Activated effector memory CD4-positive, alpha-beta T cell treated with anti-CD3 and anti-CD28 coated beads, Interleukin-2, amount 50 U/mL, for 16 hours (primary cell): Measurements from ENCODE around the gene MIEN1.
"Not testable (repeated sequence)": the region's sequence is repeated elsewhere in the genome, so short reads cannot be mapped to it uniquely, and the experiment has no call there.

ENCODE experiments used
- DNase-seq: peaks from one replicate; pipeline ENCODE4 v3.0.0-alpha.2; 2020

The MIEN1 gene

GRCh38 chr17:39715375-39716072 lies 14.8 kb downstream of the MIEN1 start:
- DNase-seq: no peak

- no peak for DNase-seq
Measured at GRCh38 chr17:39714234-39714633, 16.1 kb downstream of the MIEN1 start.

GRCh38 chr17:39711851-39712250 lies 18.5 kb downstream of the MIEN1 start:
- DNase-seq: no peak

- DNase-seq: not testable (repeated sequence)
Measured at GRCh38 chr17:39711071-39711470, 19.3 kb downstream of the MIEN1 start.

- no peak for DNase-seq
Measured at GRCh38 chr17:39709998-39710964, 20.1 kb downstream of the MIEN1 start.

GRCh38 chr17:39709319-39709997 lies 20.9 kb downstream of the MIEN1 start:
- DNase-seq: no peak

GRCh38 chr17:39706921-39707337 lies 23.4 kb downstream of the MIEN1 start:
- no peak for DNase-seq

- DNase-seq: no peak
Measured at GRCh38 chr17:39706383-39706782, 23.9 kb downstream of the MIEN1 start.

GRCh38 chr17:39705786-39706348 lies 24.5 kb downstream of the MIEN1 start:
- DNase-seq: no peak

- DNase-seq: no peak
Measured at GRCh38 chr17:39704821-39705551, 25.3 kb downstream of the MIEN1 start.

- DNase-seq: no peak
Measured at GRCh38 chr17:39703913-39704312, 26.4 kb downstream of the MIEN1 start.

- DNase-seq: no peak
Measured at GRCh38 chr17:39702901-39703893, 27.1 kb downstream of the MIEN1 start.

GRCh38 chr17:39701784-39702422 lies 28.4 kb downstream of the MIEN1 start:
- DNase-seq: no peak

- no peak for DNase-seq
Measured at GRCh38 chr17:39701012-39701783, 29.1 kb downstream of the MIEN1 start.

- DNase-seq: no peak
Measured at GRCh38 chr17:39700148-39700987, 30.0 kb downstream of the MIEN1 start.

GRCh38 chr17:39699818-39700147 lies 30.5 kb downstream of the MIEN1 start, which contains the start of gene ERBB2:
TSS of gene ERBB2 (plus strand) at chr17:39700064. CDS start at chr17:39700239, 175 bp downstream.
- no peak for DNase-seq

- not testable (repeated sequence) for DNase-seq
Measured at GRCh38 chr17:39699157-39699817, 31.0 kb downstream of the MIEN1 start.

GRCh38 chr17:39697961-39698360 lies 32.4 kb downstream of the MIEN1 start:
- DNase-seq: no peak
